Hepatocyte (in vitro differentiated cells): Measurements from ENCODE around the gene PLCG1. TPM values are rescaled to one million over a fixed set of nuclear protein-coding genes. Genes with fewer than 3 reads are reported as not detected.

ENCODE experiments used
- DNase-seq: peaks from one replicate; pipeline ENCODE4 v3.0.0-alpha.2; 2016; ENCODE audit warnings: low spot score
- H2AFZ ChIP-seq: fragments of 200-600 bp; sonication (generic); 2 replicates; pipeline ENCODE4 v1.6.0; 2016; ENCODE audit warnings: antibody characterized with exemption, mild to moderate bottlenecking
- H3K27ac ChIP-seq: fragments of 200-600 bp; sonication (generic); 2 replicates; pipeline ENCODE4 v1.5.1; 2016; ENCODE audit warnings: mild to moderate bottlenecking
- H3K27me3 ChIP-seq: fragments of 200-600 bp; sonication (generic); 2 replicates; pipeline ENCODE4 v1.6.1; 2016
- H3K36me3 ChIP-seq: fragments of 200-600 bp; sonication (generic); replicated peaks from 2 replicates; pipeline ENCODE4 v1.5.1; 2016; ENCODE audit warnings: low read depth; ENCODE audit not compliant: insufficient read depth
- H3K4me1 ChIP-seq: fragments of 200-600 bp; sonication (generic); 2 replicates; pipeline ENCODE4 v1.5.1; 2016; ENCODE audit warnings: mild to moderate bottlenecking, moderate library complexity; ENCODE audit not compliant: insufficient read depth
- H3K4me2 ChIP-seq: fragments of 200-600 bp; sonication (generic); 2 replicates; pipeline ENCODE4 v1.6.0; 2016
- H3K4me3 ChIP-seq: fragments of 200-600 bp; sonication (generic); 2 replicates; pipeline ENCODE4 v1.5.1; 2016; ENCODE audit warnings: mild to moderate bottlenecking
- H3K79me2 ChIP-seq: fragments of 200-600 bp; sonication (generic); 2 replicates; pipeline ENCODE4 v1.6.0; 2017; ENCODE audit warnings: mild to moderate bottlenecking
- H3K9me2 ChIP-seq: fragments of 200-600 bp; sonication (generic); replicated peaks from 2 replicates; pipeline ENCODE4 v1.6.0; 2017; ENCODE audit warnings: mild to moderate bottlenecking; ENCODE audit not compliant: insufficient read depth
- H3K9me3 ChIP-seq: fragments of 200-600 bp; sonication (generic); 2 replicates; pipeline ENCODE4 v1.5.1; 2016; ENCODE audit warnings: low read depth, mild to moderate bottlenecking
- H4K20me1 ChIP-seq: fragments of 200-600 bp; sonication (generic); 2 replicates; pipeline ENCODE4 v1.6.0; 2016; ENCODE audit warnings: mild to moderate bottlenecking; ENCODE audit not compliant: insufficient read depth, poor library complexity, severe bottlenecking
- CTCF ChIP-seq: fragments of 200-600 bp; sonication (generic); IDR thresholded peaks from 2 replicates; pipeline ENCODE4 v1.5.1; 2016; ENCODE audit warnings: antibody characterized with exemption, mild to moderate bottlenecking; ENCODE audit not compliant: poor library complexity
- EZH2 ChIP-seq: fragments of 200-600 bp; sonication (generic); IDR thresholded peaks from 2 replicates; pipeline ENCODE4 v1.6.1; 2016; ENCODE audit warnings: antibody characterized with exemption, mild to moderate bottlenecking, borderline replicate concordance
- EZH2phosphoT487 ChIP-seq: fragments of 200-600 bp; sonication (generic); IDR thresholded peaks from one replicate; pipeline ENCODE4 v1.6.1; 2018; ENCODE audit warnings: antibody characterized with exemption, mild to moderate bottlenecking, low read depth, moderate library complexity; ENCODE audit not compliant: unreplicated experiment, severe bottlenecking
- WGBS: methylation state at CpG from one replicate; pipeline ENCODE4 v1.1.6; 2016; ENCODE audit warnings: low lambda C conversion rate; ENCODE audit errors: missing lambda C conversion rate; 5-methylcytosine and 5-hydroxymethylcytosine counted together
- polyA plus RNA-seq: library from polyadenylated mRNA; unstranded; fragments of >200 nt; fragmentation: Nextera tagmentation; extraction: Ambion mirVana; gene quantifications from 2 replicates; pipeline ENCODE4 v1.2.1, GENCODE V29; 2016
- total RNA-seq: library from RNA; depleted of rRNA; stranded (reverse); fragments of >200 nt; gene quantifications from 2 replicates; pipeline ENCODE4 v1.2.3, GENCODE V29; 2014

The PLCG1 gene
- total and polyA plus RNA-seq, 2 experiments from 2014 or later, result 52.7 to 73.2 TPM

- Histone ChIP-seq H3K4me2 (no peak overlapping the region), H3K9me2 (no peaks in the 10 kb centered on the region), H3K9me3 (no peaks in the 10 kb centered on the region), H3K36me3 (peaks cover 8% of the 10 kb centered on the region), H3K79me2 (peaks cover 4% of the 10 kb centered on the region), H3K27me3 (no peaks in the 10 kb centered on the region), H2AFZ (no peak overlapping the region), H4K20me1 (no peaks in the 10 kb centered on the region), H3K27ac (no peak overlapping the region), H3K4me3 (no peak overlapping the region), H3K4me1 (peaks cover 6% of the 10 kb centered on the region)
- no peak for TF ChIP-seq EZH2
- no peak for TF ChIP-seq CTCF
- no peak for TF ChIP-seq EZH2phosphoT487
- 68% methylated on average over 4 of the region's 4 CpGs for WGBS
- DNase-seq, result no peak
Observed at GRCh38 chr20:41098703-41099250, 38.6 kb upstream of the PLCG1 start.

GRCh38 chr20:41100001-41100480 lies 37.3 kb upstream of the PLCG1 start:
- no peak for DNase-seq
- no peaks in the 10 kb centered on the region for H3K9me3 ChIP-seq
- no peak overlapping the region for H3K4me2 ChIP-seq
- WGBS, result 95% methylated on average over 9 of the region's 9 CpGs
- H2AFZ ChIP-seq, result no peak overlapping the region
- no peak overlapping the region for H3K27ac ChIP-seq
- H3K79me2 ChIP-seq, result peaks cover 4% of the 10 kb centered on the region
- no peak overlapping the region for H3K4me3 ChIP-seq
- peaks cover 8% of the 10 kb centered on the region for H3K36me3 ChIP-seq
- no peaks in the 10 kb centered on the region for H4K20me1 ChIP-seq
- no peaks in the 10 kb centered on the region for H3K27me3 ChIP-seq
- TF ChIP-seq EZH2 (no peak), CTCF (no peak), EZH2phosphoT487 (no peak)
- peaks cover 6% of the 10 kb centered on the region for H3K4me1 ChIP-seq
- no peaks in the 10 kb centered on the region for H3K9me2 ChIP-seq

- 78% methylated on average over 2 of the region's 2 CpGs for WGBS
- H3K36me3 ChIP-seq, result peaks cover 8% of the 10 kb centered on the region
Observed at GRCh38 chr20:41101660-41102059, 35.7 kb upstream of the PLCG1 start.

More at GRCh38 chr20:41101660-41102059, 35.7 kb upstream of the PLCG1 start:
- H3K27ac ChIP-seq, result no peak overlapping the region
- H3K9me3 ChIP-seq, result no peaks in the 10 kb centered on the region
- no peak for TF ChIP-seq CTCF
- no peak for TF ChIP-seq EZH2phosphoT487
- no peak for TF ChIP-seq EZH2
- no peaks in the 10 kb centered on the region for H3K27me3 ChIP-seq
- no peak overlapping the region for H3K4me3 ChIP-seq
- H3K4me1 ChIP-seq, result peaks cover 6% of the 10 kb centered on the region
- H3K9me2 ChIP-seq, result no peaks in the 10 kb centered on the region
- no peak for DNase-seq
- no peaks in the 10 kb centered on the region for H4K20me1 ChIP-seq
- no peak overlapping the region for H2AFZ ChIP-seq
- peaks cover 4% of the 10 kb centered on the region for H3K79me2 ChIP-seq
- H3K4me2 ChIP-seq, result no peak overlapping the region
